SK-N-SH (cell line): ENCODE results near the gene NCAN. TPM values are rescaled to one million over a fixed set of nuclear protein-coding genes. Genes with fewer than 3 reads are reported as not detected.

Experiments used
- CTCF ChIA-PET: fragments of 300-600, 350-600 bp; formaldehyde crosslinking; extraction: SDS; loops from one replicate; lab custom pipeline; 2021; lab: Yijun Ruan, JAX
- POLR2A ChIA-PET: fragments of 350-600 bp; sonication (Branson Sonifier 250); formaldehyde crosslinking; extraction: SDS; loops from one replicate; lab custom pipeline; 2020; ENCODE audit warnings: antibody characterized with exemption, inconsistent platforms; lab: Yijun Ruan, JAX
- DNase-seq: peaks from one replicate; pipeline ENCODE4 v3.0.0; 2012
- H2AFZ ChIP-seq: fragments of 200-600 bp; sonication (generic); 2 replicates; pipeline ENCODE4 v1.8.1; 2016; ENCODE audit warnings: antibody characterized with exemption, mild to moderate bottlenecking, low read depth
- H3F3A ChIP-seq: fragments of 200-600 bp; sonication (generic); replicated peaks from 2 replicates; pipeline ENCODE3; 2016; ENCODE audit warnings: antibody characterized with exemption, mild to moderate bottlenecking; ENCODE audit not compliant: insufficient read depth
- H3K27ac ChIP-seq, 2 experiments: fragments of 200-500 bp in 1 of 2; fragments of 200-600 bp in 1 of 2; sonication (Bioruptor generic) in 1 of 2; sonication (generic), shearing (Covaris generic) in 1 of 2; 2 replicates each; pipeline versions ENCODE4 v1.5.1 to v1.6.1; 2014 to 2016; ENCODE audit warnings: low read depth in 2 of 2, inconsistent platforms in 1 of 2, low read length in 1 of 2, mild to moderate bottlenecking in 1 of 2, mixed read lengths in 1 of 2
- H3K27me3 ChIP-seq: fragments of 200-600 bp; sonication (generic), shearing (Covaris generic); 2 replicates; pipeline ENCODE4 v1.6.1; 2016; ENCODE audit warnings: mixed run types; ENCODE audit not compliant: insufficient read depth
- H3K36me3 ChIP-seq, 2 experiments: fragments of 200-500 bp in 1 of 2; fragments of 200-600 bp in 1 of 2; sonication (Bioruptor generic) in 1 of 2; sonication (generic) in 1 of 2; replicated peaks in 1 of 2; 2 replicates each; pipeline versions ENCODE3 to v1.5.1; 2014 to 2016; ENCODE audit warnings: low read length in 1 of 2, mild to moderate bottlenecking in 1 of 2; ENCODE audit not compliant: insufficient read depth in 2 of 2, control insufficient read depth in 1 of 2
- H3K4me1 ChIP-seq, 2 experiments: fragments of 200-500 bp in 1 of 2; fragments of 200-600 bp in 1 of 2; sonication (Bioruptor generic) in 1 of 2; sonication (generic), shearing (Covaris generic) in 1 of 2; 2 replicates each; pipeline versions ENCODE4 v1.5.1 to v1.6.1; 2014 to 2016; ENCODE audit warnings: low read depth in 1 of 2, low read length in 1 of 2, mixed run types in 1 of 2; ENCODE audit not compliant: insufficient read depth in 2 of 2, control insufficient read depth in 1 of 2
- H3K4me2 ChIP-seq: fragments of 200-600 bp; sonication (generic), shearing (Covaris generic); 2 replicates; pipeline ENCODE4 v1.6.1; 2017; ENCODE audit warnings: mixed run types
- H3K4me3 ChIP-seq, 2 experiments: fragments of 200-500 bp in 1 of 2; fragments of 200-600 bp in 1 of 2; sonication (Bioruptor generic) in 1 of 2; sonication (generic), shearing (Covaris generic) in 1 of 2; 2 replicates each; pipeline versions ENCODE4 v1.5.1 to v1.8.1; 2014 to 2016; ENCODE audit warnings: low read depth in 2 of 2, inconsistent platforms in 1 of 2, low read length in 1 of 2, mild to moderate bottlenecking in 1 of 2, mixed read lengths in 1 of 2, moderate library complexity in 1 of 2
- H3K79me2 ChIP-seq: fragments of 200-600 bp; sonication (generic); 2 replicates; pipeline ENCODE4 v1.8.1; 2017; ENCODE audit warnings: mild to moderate bottlenecking; ENCODE audit not compliant: insufficient read depth
- H3K9ac ChIP-seq: fragments of 200-600 bp; sonication (generic); 2 replicates; pipeline ENCODE4 v1.6.1; 2017; ENCODE audit warnings: mixed run types
- H3K9me2 ChIP-seq: fragments of 200-600 bp; sonication (generic); 2 replicates; pipeline ENCODE4 v1.6.1; 2017; ENCODE audit warnings: mixed run types
- H3K9me3 ChIP-seq: fragments of 200-600 bp; sonication (generic); 2 replicates; pipeline ENCODE4 v1.6.1; 2017; ENCODE audit warnings: mixed run types, mild to moderate bottlenecking, moderate library complexity
- H4K20me1 ChIP-seq: fragments of 200-600 bp; sonication (generic); 2 replicates; pipeline ENCODE4 v1.6.1; 2017; ENCODE audit warnings: mild to moderate bottlenecking, mixed run types; ENCODE audit not compliant: insufficient read depth
- CHD2 ChIP-seq: fragments of 150-350 bp; IDR thresholded peaks from 2 replicates; pipeline ENCODE4 v1.6.1; 2018; ENCODE audit warnings: low read length; ENCODE audit not compliant: partially characterized antibody
- ELF1 ChIP-seq: IDR thresholded peaks from 2 replicates; pipeline ENCODE4 v1.4.0; 2012
- EZH2phosphoT487 ChIP-seq: fragments of 200-600 bp; sonication (generic); IDR thresholded peaks from 2 replicates; pipeline ENCODE4 v1.6.1; 2017; ENCODE audit warnings: low read depth, mixed run types, mild to moderate bottlenecking, antibody characterized with exemption, moderate library complexity, borderline replicate concordance
- FOXJ3 ChIP-seq: sonication (generic); formaldehyde crosslinking; IDR thresholded peaks from 2 replicates; pipeline ENCODE4 v1.5.1; 2020; ENCODE audit warnings: mild to moderate bottlenecking, missing genetic modification reagents
- FOXM1 ChIP-seq: IDR thresholded peaks from 2 replicates; pipeline ENCODE4 v1.4.0; 2012; ENCODE audit warnings: low read depth, mild to moderate bottlenecking
- IRF3 ChIP-seq: fragments of 150-350 bp; IDR thresholded peaks from 2 replicates; pipeline ENCODE4 v1.6.1; 2016; ENCODE audit warnings: mild to moderate bottlenecking, low read depth, low read length
- JUND ChIP-seq: IDR thresholded peaks from 2 replicates; pipeline ENCODE4 v1.4.0; 2012
- MAX ChIP-seq: IDR thresholded peaks from 2 replicates; pipeline ENCODE4 v1.4.0; 2012; ENCODE audit warnings: low read depth
- MEF2A ChIP-seq: IDR thresholded peaks from 2 replicates; pipeline ENCODE4 v1.4.0; 2012; ENCODE audit warnings: low read depth, borderline replicate concordance
- MXI1 ChIP-seq: IDR thresholded peaks from 2 replicates; pipeline ENCODE4 v1.6.1; 2012; ENCODE audit warnings: mild to moderate bottlenecking, low read depth, low read length, improper control_type of control experiment
- NFIC ChIP-seq: IDR thresholded peaks from 2 replicates; pipeline ENCODE4 v1.4.0; 2012; ENCODE audit warnings: borderline replicate concordance
- NRF1 ChIP-seq: IDR thresholded peaks from 2 replicates; pipeline ENCODE4 v1.6.1; 2012; ENCODE audit warnings: low read depth, mild to moderate bottlenecking, low read length
- PBX3 ChIP-seq: IDR thresholded peaks from 2 replicates; pipeline ENCODE4; 2012
- POLR2AphosphoS5 ChIP-seq: IDR thresholded peaks from 2 replicates; pipeline ENCODE4 v1.6.1; 2012; ENCODE audit warnings: low read depth, low read length
- RAD21 ChIP-seq: IDR thresholded peaks from 2 replicates; pipeline ENCODE4 v1.6.1; 2012; ENCODE audit warnings: mild to moderate bottlenecking, low read length
- RCOR1 ChIP-seq: fragments of 150-350 bp; IDR thresholded peaks from 2 replicates; pipeline ENCODE4 v1.6.1; 2017; ENCODE audit warnings: antibody characterized with exemption, low read length
- RFX5 ChIP-seq: IDR thresholded peaks from 2 replicates; pipeline ENCODE4 v1.6.1; 2012; ENCODE audit warnings: mild to moderate bottlenecking, improper control_type of control experiment, low read length
- RXRA ChIP-seq: IDR thresholded peaks from 2 replicates; pipeline ENCODE4 v1.4.0; 2012; ENCODE audit warnings: low read depth, mild to moderate bottlenecking, borderline replicate concordance
- SMC3 ChIP-seq: IDR thresholded peaks from 2 replicates; pipeline ENCODE4 v1.6.1; 2012; ENCODE audit warnings: low read depth, low read length, improper control_type of control experiment
- TCF12 ChIP-seq: IDR thresholded peaks from 2 replicates; pipeline ENCODE4 v1.4.0; 2012
- USF2 ChIP-seq: fragments of 150-350 bp; IDR thresholded peaks from 2 replicates; pipeline ENCODE4 v1.6.1; 2017; ENCODE audit warnings: antibody characterized with exemption, low read length, low read depth, borderline replicate concordance
- WGBS: methylation state at CpG from one replicate; pipeline ENCODE4 v1.1.6; 2017; ENCODE audit warnings: low lambda C conversion rate; 5-methylcytosine and 5-hydroxymethylcytosine counted together
- polyA plus RNA-seq, 3 experiments: library from polyadenylated mRNA; depleted of rRNA; stranded (reverse); fragments of >200 nt; gene quantifications; 2 replicates each; pipeline ENCODE4 v1.2.3, GENCODE V29; 2012

The NCAN gene
- 0.03 and 0.10 TPM in 2 replicates for polyA plus RNA-seq (2012; rRNA removed)
- 0.16 and 0.17 TPM in 2 replicates for polyA plus RNA-seq (2012; cell fraction: cytosol; rRNA removed)
- 0.07 and 0.18 TPM in 2 replicates for polyA plus RNA-seq (2012; cell fraction: nucleus; rRNA removed)

- WGBS = 5% methylated on average over 52 of the region's 54 CpGs
- H3K9me3 ChIP-seq = no peaks in the 10 kb centered on the region
- peak; percentile 96 for DNase-seq
- H3K36me3 ChIP-seq = no peaks in the 10 kb centered on the region
- ChIA-PET CTCF (interaction anchor here (1.3 kb wide), 1 partner anchor 66 kb away, joined by 3 read pairs; no protein-coding TSS in a partner anchor), POLR2A (interaction anchor here (1.1 kb wide), 1 partner anchor 9 kb away, joined by 5 read pairs; the partner anchor contains the start of gene NR2C2AP)
- peak within 1 kb of the TSS; percentile 52; the same call in 1 of the 2 replicates for H3K4me2 ChIP-seq
- no peak within 1 kb of the TSS for H3K9ac ChIP-seq
- no peaks in the 10 kb centered on the region for H3F3A ChIP-seq
- H4K20me1 ChIP-seq = no peaks in the 10 kb centered on the region
- H3K4me3 ChIP-seq = peak within 1 kb of the TSS in 1 of 2 experiments; percentile 39; a peak in 2 of 4 replicates
- H3K79me2 ChIP-seq = no peaks in the 10 kb centered on the region
- H2AFZ ChIP-seq = no peak within 1 kb of the TSS
- no peaks in the 10 kb centered on the region for H3K9me2 ChIP-seq
- peak; percentile 73 for TF ChIP-seq NRF1
- no peak for TF ChIP-seq IRF3
- no peak for TF ChIP-seq FOXJ3 (CRISPR knock-in tag)
- TF ChIP-seq, all 33 proteins: peak for 1
- Histone ChIP-seq H3K27ac (no peak within 1 kb of the TSS; a peak in 1 of 4 replicates), H3K4me1 (peaks cover 0 to 6% of the 10 kb centered on the region in 2 experiments; a peak in 1 of 4 replicates), H3K27me3 (peaks cover 12% of the 10 kb centered on the region)
Measured at GRCh38 chr19:19211499-19212420, at the start of gene NCAN. NCAN (plus strand) TSS chr19:19211958; CDS start chr19:19216954, 4,996 bp downstream.

- Histone ChIP-seq H3F3A (no peaks in the 10 kb centered on the region), H3K9ac (no peak overlapping the region), H3K9me3 (no peaks in the 10 kb centered on the region), H3K4me3 (no peak overlapping the region), H3K27ac (no peak overlapping the region), H2AFZ (no peak overlapping the region), H3K27me3 (no peaks in the 10 kb centered on the region), H3K79me2 (no peaks in the 10 kb centered on the region), H3K4me1 (no peaks in the 10 kb centered on the region), H3K36me3 (no peaks in the 10 kb centered on the region), H4K20me1 (no peaks in the 10 kb centered on the region), H3K9me2 (no peaks in the 10 kb centered on the region), H3K4me2 (no peak overlapping the region)
- WGBS = 97% methylated on average over 3 of the region's 7 CpGs
- ChIA-PET CTCF (interaction anchor here (3.7 to 4.2 kb wide), 2 partner anchors 13 to 16 kb away, joined by 22 to 25 read pairs; no protein-coding TSS in a partner anchor), POLR2A (no interaction called here)
- DNase-seq = no peak
- TF ChIP-seq PBX3 (no peak), USF2 (no peak), EZH2phosphoT487 (no peak), POLR2AphosphoS5 (no peak), MAX (no peak), MEF2A (no peak), RAD21 (no peak), JUND (no peak), ELF1 (no peak), RFX5 (no peak), RCOR1 (no peak), CHD2 (no peak), SMC3 (no peak), IRF3 (no peak), FOXM1 (no peak), MXI1 (no peak), TCF12 (no peak), RXRA (no peak), NFIC (no peak)
Measured at GRCh38 chr19:19162495-19162894, 49.3 kb upstream of the NCAN start.
